ENCODE data around the gene PHF24.
A peak's percentile ranks its signal among the peaks of the same experiment; 100 is the strongest.
"Not testable (repeated sequence)": the region's sequence is repeated elsewhere in the genome, so short reads cannot be mapped to it uniquely, and the experiment has no call there.

PHF24 gene

DNA sequence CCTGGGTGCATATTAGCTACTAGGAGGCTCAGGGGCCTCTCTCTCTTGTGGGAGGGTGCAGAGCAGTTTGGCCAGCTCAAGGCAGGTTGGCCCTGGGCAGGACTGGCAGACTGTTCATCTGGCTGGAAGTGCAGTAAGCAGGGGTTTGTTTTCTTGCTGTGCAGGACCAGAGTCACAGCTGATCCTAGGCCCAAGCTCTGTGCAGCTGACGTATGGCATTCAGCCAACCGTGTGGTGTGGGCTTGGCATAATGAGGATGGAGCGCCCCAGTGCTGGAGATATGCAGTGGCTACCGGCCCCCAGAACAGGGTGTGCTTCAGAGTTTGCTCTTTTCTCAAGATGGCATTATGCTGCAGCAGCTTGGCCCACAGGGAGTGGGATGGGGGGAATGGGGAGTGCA lies 31.0 kb upstream of the PHF24 start:
- no peak overlapping the region for H3K27ac ChIP-seq (ENCODE audit: extremely low read depth, low read depth, low read length)
- no peaks in the 10 kb centered on the region for H3K4me1 ChIP-seq (ENCODE audit: control insufficient read depth, insufficient read depth, low read length)
- no peak overlapping the region for H3K4me3 ChIP-seq (ENCODE audit: low read depth, low read length)
- H3K9me3 ChIP-seq (ENCODE audit: control insufficient read depth, insufficient read depth, low read depth, low read length): no peaks in the 10 kb centered on the region
- no peak for TF ChIP-seq GFI1B (tag by site-specific recombination; IDR thresholded peaks at IDR 0.05)
- TF ChIP-seq ZNF830 (tag by site-specific recombination; IDR thresholded peaks at IDR 0.05; ENCODE audit: low read depth): no peak
- TF ChIP-seq ZXDB (tag by site-specific recombination; IDR thresholded peaks at IDR 0.05): no peak
- no peak for TF ChIP-seq SP3 (tag by site-specific recombination; IDR thresholded peaks at IDR 0.05)
- TF ChIP-seq ZBTB17 (tag by site-specific recombination; IDR thresholded peaks at IDR 0.05): no peak
- no peak for TF ChIP-seq KLF16 (tag by site-specific recombination; IDR thresholded peaks at IDR 0.05)
- no peak for TF ChIP-seq RBAK (tag by site-specific recombination; IDR thresholded peaks at IDR 0.05)
- TF ChIP-seq ZNF529 (tag by site-specific recombination; IDR thresholded peaks at IDR 0.05; ENCODE audit: insufficient replicate concordance): no peak
- TF ChIP-seq ZNF580 (tag by site-specific recombination; IDR thresholded peaks at IDR 0.05): no peak
- TF ChIP-seq TRIM28 (IDR thresholded peaks at IDR 0.05; ENCODE audit: borderline replicate concordance, low read length): no peak
- no peaks in the 10 kb centered on the region for H3K36me3 ChIP-seq (ENCODE audit: control insufficient read depth in 2 of 2, insufficient read depth in 1 of 2, low read length in 2 of 2)
- ChIA-PET POLR2A (no interaction called here), CTCF (interaction anchor here (1.2 to 4.8 kb wide), 2 partner anchors 27 to 57 kb away, joined by 5 to 24 read pairs; no protein-coding TSS in a partner anchor)

DNA sequence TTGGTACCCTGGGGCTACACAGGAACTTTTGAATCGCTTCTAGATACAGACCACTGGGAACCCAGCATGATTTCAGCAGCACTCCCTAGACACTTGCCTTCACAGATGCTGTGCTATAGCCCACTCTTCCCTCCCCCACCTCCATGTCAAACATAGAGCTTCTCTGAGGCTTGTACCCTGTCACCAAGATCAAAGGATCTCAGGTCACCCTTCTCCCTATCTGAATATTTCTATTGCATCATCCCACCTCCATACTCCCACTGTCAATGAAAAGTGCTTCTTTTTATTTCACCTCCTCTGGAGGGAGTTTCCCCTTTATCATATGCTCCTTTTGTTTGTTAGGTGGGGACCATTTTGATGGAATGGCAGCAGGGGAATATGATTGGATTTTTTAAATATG lies 29.2 kb upstream of the PHF24 start:
- Histone ChIP-seq H3K4me1 (ENCODE audit: control insufficient read depth, insufficient read depth, low read length) (no peaks in the 10 kb centered on the region), H3K27ac (ENCODE audit: extremely low read depth, low read depth, low read length) (no peak overlapping the region), H3K36me3 (ENCODE audit: control insufficient read depth in 2 of 2, insufficient read depth in 1 of 2, low read length in 2 of 2) (no peaks in the 10 kb centered on the region), H3K4me3 (ENCODE audit: low read depth, low read length) (no peak overlapping the region), H3K9me3 (ENCODE audit: control insufficient read depth, insufficient read depth, low read depth, low read length) (no peaks in the 10 kb centered on the region)
- ChIA-PET CTCF (interaction anchor here (0.6 to 4.8 kb wide), 20 partner anchors 8 to 357 kb away, joined by 3 to 24 read pairs (median 5); partner anchors contain the start of gene PHF24), POLR2A (interaction anchor here (1.1 kb wide), 1 partner anchor 22 kb away, joined by 3 read pairs; no protein-coding TSS in a partner anchor)
- peak; percentile 64 for TF ChIP-seq EGR2 (tag by site-specific recombination; IDR thresholded peaks at IDR 0.05; ENCODE audit: low read depth)
- no peak for TF ChIP-seq ZNF791 (tag by site-specific recombination; IDR thresholded peaks at IDR 0.05)
- TF ChIP-seq ZFHX2 (tag by site-specific recombination; conservative IDR thresholded peaks at IDR 0.05): peak; percentile 44; the same call in 1 of the 2 replicates

- ChIA-PET POLR2A (interaction anchor here (0.6 to 1.1 kb wide), 2 partner anchors 22 to 61 kb away, joined by 3 to 4 read pairs; no protein-coding TSS in a partner anchor), CTCF (interaction anchor here (0.6 to 2.5 kb wide), 24 partner anchors 8 to 706 kb away, joined by 3 to 18 read pairs (median 4); partner anchors contain the start of gene PHF24)
- Histone ChIP-seq H3K9me3 (ENCODE audit: control insufficient read depth, insufficient read depth, low read depth, low read length) (no peaks in the 10 kb centered on the region), H3K4me3 (ENCODE audit: low read depth, low read length) (no peak overlapping the region), H3K27ac (ENCODE audit: extremely low read depth, low read depth, low read length) (no peak overlapping the region), H3K4me1 (ENCODE audit: control insufficient read depth, insufficient read depth, low read length) (no peaks in the 10 kb centered on the region), H3K36me3 (ENCODE audit: control insufficient read depth in 2 of 2, insufficient read depth in 1 of 2, low read length in 2 of 2) (no peaks in the 10 kb centered on the region)
- 0 out of 2 replicates have a peak, but pooled peaks have one; percentile 28 for TF ChIP-seq ZNF660 (tag by site-specific recombination; IDR thresholded peaks at IDR 0.05)
- TF ChIP-seq ZNF10 (tag by site-specific recombination; IDR thresholded peaks at IDR 0.05): no peak
Observed at GRCh38 chr9:34929506-34930102, 28.5 kb upstream of the PHF24 start.

DNA sequence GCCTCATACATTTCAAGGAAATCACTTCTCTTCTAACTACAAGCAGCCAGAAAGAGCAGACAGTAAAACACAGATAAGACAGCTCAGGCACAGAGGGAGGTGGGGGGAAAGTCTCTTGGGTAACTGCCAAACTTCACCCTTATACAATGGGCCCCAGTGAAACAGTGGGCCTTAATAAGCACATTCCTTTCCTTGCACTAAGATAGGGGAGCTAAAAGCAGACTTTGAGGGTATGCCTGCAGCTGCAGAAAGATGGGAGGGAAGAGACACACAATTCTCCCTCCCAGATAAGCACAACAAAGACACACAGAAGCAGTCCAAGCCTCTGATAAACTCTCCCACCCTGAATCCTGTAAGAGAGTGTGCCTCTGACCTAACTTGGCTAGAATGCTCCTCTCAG lies 18.1 kb upstream of the PHF24 start:
- TF ChIP-seq, protein P1, sequence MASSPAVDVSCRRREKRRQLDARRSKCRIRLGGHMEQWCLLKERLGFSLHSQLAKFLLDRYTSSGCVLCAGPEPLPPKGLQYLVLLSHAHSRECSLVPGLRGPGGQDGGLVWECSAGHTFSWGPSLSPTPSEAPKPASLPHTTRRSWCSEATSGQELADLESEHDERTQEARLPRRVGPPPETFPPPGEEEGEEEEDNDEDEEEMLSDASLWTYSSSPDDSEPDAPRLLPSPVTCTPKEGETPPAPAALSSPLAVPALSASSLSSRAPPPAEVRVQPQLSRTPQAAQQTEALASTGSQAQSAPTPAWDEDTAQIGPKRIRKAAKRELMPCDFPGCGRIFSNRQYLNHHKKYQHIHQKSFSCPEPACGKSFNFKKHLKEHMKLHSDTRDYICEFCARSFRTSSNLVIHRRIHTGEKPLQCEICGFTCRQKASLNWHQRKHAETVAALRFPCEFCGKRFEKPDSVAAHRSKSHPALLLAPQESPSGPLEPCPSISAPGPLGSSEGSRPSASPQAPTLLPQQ (tag by site-specific recombination; IDR thresholded peaks at IDR 0.05): 0 out of 2 replicates have a peak, but pooled peaks have one; percentile 24
- TF ChIP-seq ZNF398 (tag by site-specific recombination; IDR thresholded peaks at IDR 0.05): peak; percentile 85
- H3K4me3 ChIP-seq (ENCODE audit: low read depth, low read length); POLR2A ChIA-PET; H3K27ac ChIP-seq (ENCODE audit: extremely low read depth, low read depth, low read length); H3K9me3 ChIP-seq (ENCODE audit: control insufficient read depth, insufficient read depth, low read depth, low read length); H3K4me1 ChIP-seq (ENCODE audit: control insufficient read depth, insufficient read depth, low read length); H3K36me3 ChIP-seq (ENCODE audit: control insufficient read depth in 2 of 2, insufficient read depth in 1 of 2, low read length in 2 of 2): not testable (repeated sequence)
- CTCF ChIA-PET: interaction anchor here (1.0 to 2.7 kb wide), 2 partner anchors 10 to 43 kb away, joined by 6 read pairs; no protein-coding TSS in a partner anchor
